ENCODE results near the gene SGCA.

SGCA gene

GRCh38 chr17:50134206-50135110, 31.3 kb upstream of the SGCA start:
- DNase-seq (ENCODE audit: low spot score): no peak

- no peak for DNase-seq (ENCODE audit: low spot score)
Observed at GRCh38 chr17:50135316-50136095, 30.3 kb upstream of the SGCA start.

- no peak for DNase-seq (ENCODE audit: low spot score)
Observed at GRCh38 chr17:50136096-50136687, 29.6 kb upstream of the SGCA start.

- DNase-seq (ENCODE audit: low spot score): peak; percentile 75
Observed at GRCh38 chr17:50137042-50137441, 28.8 kb upstream of the SGCA start.

GRCh38 chr17:50139185-50139783, 26.5 kb upstream of the SGCA start:
- DNase-seq (ENCODE audit: low spot score): no peak

GRCh38 chr17:50139950-50140885, 25.6 kb upstream of the SGCA start:
- no peak for DNase-seq (ENCODE audit: low spot score)

- DNase-seq (ENCODE audit: low spot score): no peak
Observed at GRCh38 chr17:50141026-50141744, 24.6 kb upstream of the SGCA start.

- DNase-seq (ENCODE audit: low spot score): no peak
Observed at GRCh38 chr17:50141745-50142110, 24.1 kb upstream of the SGCA start.

GRCh38 chr17:50143461-50144176, 22.2 kb upstream of the SGCA start:
- DNase-seq (ENCODE audit: low spot score): no peak

- no peak for DNase-seq (ENCODE audit: low spot score)
Observed at GRCh38 chr17:50144355-50144754, 21.4 kb upstream of the SGCA start.

- DNase-seq (ENCODE audit: low spot score): no peak
Observed at GRCh38 chr17:50144845-50145531, 20.8 kb upstream of the SGCA start.

GRCh38 chr17:50145532-50146229, 20.1 kb upstream of the SGCA start:
- no peak for DNase-seq (ENCODE audit: low spot score)

- no peak for DNase-seq (ENCODE audit: low spot score)
Observed at GRCh38 chr17:50146230-50146926, 19.4 kb upstream of the SGCA start.

GRCh38 chr17:50146927-50147665, 18.7 kb upstream of the SGCA start:
- no peak for DNase-seq (ENCODE audit: low spot score)

- DNase-seq (ENCODE audit: low spot score): no peak
Observed at GRCh38 chr17:50147841-50148225, 18.0 kb upstream of the SGCA start.

GRCh38 chr17:50148226-50149090, 17.3 kb upstream of the SGCA start:
- DNase-seq (ENCODE audit: low spot score): peak; percentile 58

- no peak for DNase-seq (ENCODE audit: low spot score)
Observed at GRCh38 chr17:50149091-50149416, 16.8 kb upstream of the SGCA start.
